ENCODE measurements around the gene TCF7L1.

GRCh38 chr2:85181844-85182456 lies 48.8 kb downstream of the TCF7L1 start:
- TF ChIP-seq CTCF (IDR thresholded peaks at IDR 0.05; ENCODE audit: low read depth, low read length) (no peak), EZH2phosphoT487 (IDR thresholded peaks at IDR 0.05; ENCODE audit: low read depth) (no peak)
